IPS-15b (cell line): ENCODE results near the gene NR1I3.

Source experiments
- H3K27me3 ChIP-seq: one replicate; pipeline ENCODE4 v1.6.1; 2013; ENCODE audit warnings: low read length; ENCODE audit not compliant: control insufficient read depth, insufficient read depth
- H3K36me3 ChIP-seq: one replicate; pipeline ENCODE4 v1.6.1; 2013; ENCODE audit warnings: low read length; ENCODE audit not compliant: control insufficient read depth, insufficient read depth
- H3K4me1 ChIP-seq: one replicate; pipeline ENCODE4 v1.6.1; 2013; ENCODE audit warnings: mild to moderate bottlenecking, low read length; ENCODE audit not compliant: control insufficient read depth, insufficient read depth
- H3K4me3 ChIP-seq: one replicate; pipeline ENCODE4 v1.5.1; 2013; ENCODE audit warnings: low read depth, low read length
- H3K9ac ChIP-seq: one replicate; pipeline ENCODE4 v1.6.1; 2013; ENCODE audit warnings: low read depth, mild to moderate bottlenecking, low read length
- H3K9me3 ChIP-seq: one replicate; pipeline ENCODE4 v1.6.1; 2013; ENCODE audit warnings: mild to moderate bottlenecking, low read length; ENCODE audit not compliant: control insufficient read depth, insufficient read depth

The NR1I3 gene

DNA sequence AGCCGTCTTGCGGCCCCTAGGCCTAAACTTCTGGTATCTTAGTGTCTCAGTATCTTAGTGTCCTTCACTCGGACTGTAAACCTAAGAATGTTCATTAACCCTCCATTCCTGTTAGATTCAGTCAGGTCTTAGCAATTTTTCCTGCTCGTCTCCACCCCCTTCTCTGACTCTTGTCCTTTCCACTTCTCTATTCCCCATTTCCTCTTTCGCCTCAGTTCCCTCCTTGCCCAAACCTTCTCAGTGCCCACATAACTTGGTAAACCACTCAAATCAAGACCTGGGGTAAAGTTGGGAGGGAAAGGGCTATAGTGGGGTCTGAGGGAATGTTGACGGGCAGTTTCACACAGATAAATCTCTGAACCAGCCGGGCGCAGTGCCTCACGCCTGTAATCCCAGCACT lies 23.6 kb downstream of the NR1I3 start:
- Histone ChIP-seq H3K4me1 (peaks cover 19% of the 10 kb centered on the region), H3K9me3 (no peaks in the 10 kb centered on the region), H3K27me3 (no peaks in the 10 kb centered on the region), H3K36me3 (peaks cover 37% of the 10 kb centered on the region), H3K4me3 (no peak overlapping the region), H3K9ac (no peak overlapping the region)

- Histone ChIP-seq H3K4me3 (no peak overlapping the region), H3K27me3 (no peaks in the 10 kb centered on the region), H3K36me3 (peaks cover 46% of the 10 kb centered on the region), H3K9ac (no peak overlapping the region), H3K4me1 (peaks cover 3% of the 10 kb centered on the region), H3K9me3 (no peaks in the 10 kb centered on the region)
Measured at GRCh38 chr1:161209790-161210409, 28.1 kb downstream of the NR1I3 start.

- Histone ChIP-seq H3K9me3 (no peaks in the 10 kb centered on the region), H3K9ac (no peak overlapping the region), H3K36me3 (peaks cover 43% of the 10 kb centered on the region), H3K4me1 (peaks cover 4% of the 10 kb centered on the region), H3K27me3 (no peaks in the 10 kb centered on the region), H3K4me3 (no peak overlapping the region)
Measured at GRCh38 chr1:161207173-161207572, 30.8 kb downstream of the NR1I3 start.

GRCh38 chr1:161206411-161207140 lies 31.4 kb downstream of the NR1I3 start:
- Histone ChIP-seq H3K4me3 (no peak overlapping the region), H3K27me3 (no peaks in the 10 kb centered on the region), H3K4me1 (peaks cover 4% of the 10 kb centered on the region), H3K9me3 (no peaks in the 10 kb centered on the region), H3K9ac (no peak overlapping the region), H3K36me3 (peaks cover 37% of the 10 kb centered on the region)

DNA sequence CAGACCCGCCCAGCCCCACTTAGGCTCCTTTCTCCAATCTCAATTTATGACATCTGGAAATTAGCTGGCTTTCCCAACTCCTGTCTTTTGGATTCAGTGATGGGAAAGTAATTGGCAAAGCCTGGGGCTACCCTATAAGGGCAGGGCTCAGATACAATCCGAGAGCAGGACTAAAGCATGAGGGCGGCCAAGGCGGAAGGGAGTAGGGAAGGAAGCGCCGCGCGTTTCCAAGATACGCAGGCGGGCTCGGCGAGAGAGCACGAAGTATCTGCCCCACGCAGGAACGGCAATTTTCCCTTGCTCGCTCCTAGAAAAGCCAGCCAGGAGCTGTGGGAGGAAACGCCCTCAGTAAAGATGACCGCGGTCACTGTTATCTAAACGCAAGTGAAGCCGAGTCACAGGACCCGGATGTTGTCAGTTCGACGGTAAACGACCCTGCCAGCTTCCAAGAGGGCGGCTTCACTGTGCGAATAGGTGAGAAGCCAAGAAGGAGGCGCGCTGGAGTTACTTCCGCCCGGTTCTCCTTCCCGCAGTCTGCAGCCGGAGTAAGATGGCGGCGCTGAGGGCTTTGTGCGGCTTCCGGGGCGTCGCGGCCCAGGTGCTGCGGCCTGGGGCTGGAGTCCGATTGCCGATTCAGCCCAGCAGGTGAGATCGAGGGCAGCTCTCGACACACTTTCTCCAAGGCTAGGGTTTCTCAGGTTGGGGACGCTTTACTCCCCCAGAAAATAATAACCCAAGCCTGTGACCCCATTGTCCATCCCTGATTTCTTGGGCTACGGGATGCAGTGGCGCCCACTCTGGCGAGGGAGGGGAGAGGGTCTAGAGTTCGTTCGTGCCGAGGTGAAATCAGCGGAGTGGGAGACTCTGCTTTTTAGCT lies 35.9 kb downstream of the NR1I3 start, which contains the start of gene NDUFS2:
Gene NDUFS2 (plus strand): TSS at position 532 of the 877 bp plus-strand sequence. CDS start 19 bp downstream, at position 551.
- H3K9me3 ChIP-seq: no peaks in the 10 kb centered on the region
- peaks cover 38% of the 10 kb centered on the region for H3K4me1 ChIP-seq
- H3K9ac ChIP-seq: peak within 1 kb of the TSS; percentile 95
- peak within 1 kb of the TSS; percentile 98 for H3K4me3 ChIP-seq
- H3K36me3 ChIP-seq: peaks cover 20% of the 10 kb centered on the region
- no peaks in the 10 kb centered on the region for H3K27me3 ChIP-seq

DNA sequence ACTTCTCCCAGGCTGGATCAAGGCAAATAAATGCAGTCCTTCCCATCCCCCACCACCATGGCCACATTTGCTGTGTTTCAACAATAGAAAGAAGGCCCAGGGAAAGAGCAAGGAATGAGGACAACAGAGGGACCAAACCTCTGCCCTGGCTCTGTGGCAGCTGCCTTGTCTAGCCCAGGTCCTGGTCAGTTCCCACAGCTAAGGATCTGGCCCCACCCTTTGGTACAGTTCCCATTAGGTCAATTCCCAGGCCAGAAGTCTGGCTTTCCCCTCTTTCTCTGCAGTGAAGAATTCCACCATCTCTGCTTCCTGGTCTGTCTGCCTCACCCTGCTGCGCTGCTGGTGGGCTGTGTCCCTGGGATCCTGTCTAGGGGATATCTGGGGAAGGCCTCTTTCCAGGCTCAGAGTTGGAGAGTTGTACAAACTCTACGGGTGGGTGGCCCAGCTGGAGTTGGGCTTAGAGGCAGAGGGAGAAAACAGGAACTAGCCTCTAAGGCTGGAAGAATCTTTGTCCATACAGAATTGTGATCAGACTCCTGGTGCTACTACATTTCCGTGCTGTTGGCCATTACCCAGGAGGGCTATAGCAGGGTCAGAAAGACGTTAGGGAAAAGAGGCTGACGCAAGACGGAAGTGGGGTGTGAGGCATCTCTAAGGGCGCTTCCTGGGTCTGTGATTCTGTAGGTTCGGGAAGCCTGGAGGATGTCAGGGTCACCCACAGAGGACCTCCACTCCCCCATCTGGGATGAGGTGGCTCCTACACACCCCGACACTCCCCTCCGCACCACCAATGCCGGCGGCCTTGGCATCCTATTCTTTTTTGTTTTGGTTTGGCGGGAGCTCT lies 36.8 kb downstream of the NR1I3 start:
- H3K9ac ChIP-seq: peak overlapping the region; percentile 88
- H3K36me3 ChIP-seq: peaks cover 18% of the 10 kb centered on the region
- peak overlapping the region; percentile 98 for H3K4me3 ChIP-seq
- peaks cover 46% of the 10 kb centered on the region for H3K4me1 ChIP-seq
- no peaks in the 10 kb centered on the region for H3K27me3 ChIP-seq
- no peaks in the 10 kb centered on the region for H3K9me3 ChIP-seq

DNA sequence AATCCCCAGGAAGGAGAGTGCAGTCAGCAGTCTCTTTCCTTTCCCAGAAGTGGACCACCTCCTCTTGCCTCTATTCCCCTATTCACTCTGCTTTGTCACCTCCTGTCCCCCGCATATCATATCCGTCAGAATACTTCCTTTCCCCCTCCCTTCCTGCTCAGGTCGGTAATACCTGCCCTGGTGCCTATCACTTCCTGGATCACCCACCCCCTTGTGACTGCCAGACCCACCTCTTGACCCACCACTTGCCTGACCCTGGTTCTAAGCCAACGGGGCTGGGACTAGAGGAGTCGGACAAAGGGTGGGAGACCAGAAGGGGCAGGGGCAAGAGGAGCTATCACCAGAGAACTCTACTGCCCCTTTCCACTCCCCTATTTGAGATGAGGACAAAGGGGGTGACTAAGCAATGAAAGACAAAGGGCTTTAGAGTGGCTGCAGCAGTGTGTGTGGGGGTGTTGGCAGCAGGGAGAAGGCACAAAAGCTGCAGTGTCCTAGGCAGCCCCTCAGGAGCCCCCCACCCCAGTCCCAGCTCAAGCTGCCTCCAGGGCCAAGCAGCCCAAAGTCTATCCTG lies 37.5 kb downstream of the NR1I3 start:
- peak overlapping the region; percentile 32 for H3K4me3 ChIP-seq
- peak overlapping the region; percentile 88 for H3K9ac ChIP-seq
- peaks cover 22% of the 10 kb centered on the region for H3K36me3 ChIP-seq
- H3K27me3 ChIP-seq: no peaks in the 10 kb centered on the region
- no peaks in the 10 kb centered on the region for H3K9me3 ChIP-seq
- peaks cover 46% of the 10 kb centered on the region for H3K4me1 ChIP-seq

- Histone ChIP-seq H3K9me3 (no peaks in the 10 kb centered on the region), H3K4me1 (peaks cover 46% of the 10 kb centered on the region), H3K36me3 (peaks cover 25% of the 10 kb centered on the region), H3K9ac (peak overlapping the region; percentile 88), H3K4me3 (peak overlapping the region; percentile 50), H3K27me3 (no peaks in the 10 kb centered on the region)
Measured at GRCh38 chr1:161199506-161200139, 38.4 kb downstream of the NR1I3 start.

GRCh38 chr1:161198897-161199431 lies 39.0 kb downstream of the NR1I3 start, which contains the start of gene ADAMTS4:
Gene ADAMTS4 (minus strand): TSS chr1:161199054. CDS start chr1:161198627, 427 bp downstream.
- peaks cover 19% of the 10 kb centered on the region for H3K36me3 ChIP-seq
- H3K4me1 ChIP-seq: peaks cover 46% of the 10 kb centered on the region
- H3K4me3 ChIP-seq: peak within 1 kb of the TSS; percentile 50
- no peaks in the 10 kb centered on the region for H3K9me3 ChIP-seq
- H3K9ac ChIP-seq: peak within 1 kb of the TSS; percentile 88
- H3K27me3 ChIP-seq: no peaks in the 10 kb centered on the region

DNA sequence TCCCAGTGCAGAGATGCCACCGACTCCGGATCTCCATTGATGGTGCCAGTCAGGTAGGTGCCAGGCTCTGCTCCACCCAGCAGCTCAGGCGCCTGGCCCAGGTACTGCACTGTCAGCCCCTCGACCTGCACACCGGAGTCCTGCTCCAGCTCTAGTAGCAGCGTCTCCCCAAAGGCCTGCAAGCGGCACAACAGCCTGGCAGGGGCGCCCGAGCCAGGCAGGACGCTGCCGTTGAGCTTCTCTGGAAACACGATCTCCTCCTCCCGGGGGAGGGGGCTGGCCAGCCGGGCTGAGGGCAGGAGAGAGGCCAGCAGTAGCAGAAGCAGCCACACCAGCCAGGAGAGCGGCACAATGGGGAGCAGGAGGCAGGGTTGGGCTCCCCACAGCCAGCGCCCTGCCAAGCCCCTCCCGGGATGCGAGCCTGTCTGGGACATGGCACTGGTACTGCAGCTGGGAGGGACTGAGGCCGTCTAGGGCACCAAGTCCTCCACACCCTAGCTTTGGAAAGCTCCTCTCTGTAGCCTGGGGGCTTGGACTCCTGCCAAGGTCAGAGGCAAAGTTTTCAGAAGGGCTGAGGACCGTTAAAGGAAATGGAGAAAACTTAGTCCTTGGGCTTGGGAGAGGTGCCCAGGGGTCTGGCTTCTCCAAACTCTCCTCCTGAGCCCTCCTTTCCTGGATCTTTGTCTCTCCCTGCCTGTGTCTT lies 39.7 kb downstream of the NR1I3 start:
- H3K27me3 ChIP-seq: no peaks in the 10 kb centered on the region
- H3K9me3 ChIP-seq: no peaks in the 10 kb centered on the region
- peaks cover 14% of the 10 kb centered on the region for H3K36me3 ChIP-seq
- H3K9ac ChIP-seq: peak overlapping the region; percentile 47
- H3K4me3 ChIP-seq: peak overlapping the region; percentile 50
- H3K4me1 ChIP-seq: peaks cover 45% of the 10 kb centered on the region
